Common myeloid progenitor, CD34-positive (primary cell): ENCODE results near the gene TMEM175.
"Not testable (repeated sequence)": the region's sequence is repeated elsewhere in the genome, so short reads cannot be mapped to it uniquely, and the experiment has no call there.

ENCODE experiments used
- CTCF ChIA-PET: fragments of 350-600 bp; sonication (Branson Sonifier 250); formaldehyde crosslinking; loops from one replicate; lab custom pipeline; 2021; ENCODE audit warnings: antibody characterized with exemption; lab: Charles Lee
- POLR2A ChIA-PET: fragments of 350-600 bp; sonication (Branson Sonifier 250); formaldehyde crosslinking; loops from one replicate; lab custom pipeline; 2021; ENCODE audit warnings: antibody characterized with exemption; lab: Charles Lee
- DNase-seq, 3 donors: peaks; one replicate each; pipeline versions ENCODE4 v3.0.0 to v3.0.0-alpha.2; 2013
- H3K27ac ChIP-seq, 2 experiments: 1 replicate in 1 of 2; 2 replicates in 1 of 2; pipeline ENCODE4 v1.7.0; 2013; ENCODE audit warnings: inconsistent platforms in 2 of 2, low read length in 2 of 2, mild to moderate bottlenecking in 2 of 2, low read depth in 1 of 2, moderate library complexity in 1 of 2; ENCODE audit not compliant: severe bottlenecking in 2 of 2, insufficient read depth in 1 of 2, poor library complexity in 1 of 2
- H3K27me3 ChIP-seq, 5 experiments: replicated peaks in 2 of 5; 1 replicate in 3 of 5; 2 replicates in 2 of 5; pipeline versions ENCODE4 v1.6.1 to v1.7.0; 2013; ENCODE audit warnings: low read length in 4 of 5, mild to moderate bottlenecking in 2 of 5, moderate library complexity in 2 of 5, inconsistent platforms in 1 of 5; ENCODE audit not compliant: insufficient read depth in 5 of 5, control insufficient read depth in 4 of 5
- H3K36me3 ChIP-seq, 4 experiments: 1 replicate in 2 of 4; 2 replicates in 2 of 4; pipeline versions ENCODE4 v1.6.1 to v1.7.0; 2013; ENCODE audit warnings: low read length in 3 of 4, control low read depth in 1 of 4, mild to moderate bottlenecking in 1 of 4; ENCODE audit not compliant: control insufficient read depth in 4 of 4, insufficient read depth in 4 of 4
- H3K4me1 ChIP-seq, 4 experiments: 1 replicate in 3 of 4; 2 replicates in 1 of 4; pipeline versions ENCODE4 v1.6.1 to v1.7.1; 2013; ENCODE audit warnings: low read length in 3 of 4, mild to moderate bottlenecking in 3 of 4, control low read depth in 1 of 4, inconsistent platforms in 1 of 4, moderate library complexity in 1 of 4; ENCODE audit not compliant: control insufficient read depth in 4 of 4, insufficient read depth in 4 of 4; ENCODE audit errors: control extremely low read depth in 1 of 4
- H3K4me3 ChIP-seq, 7 experiments: 1 replicate in 4 of 7; 2 replicates in 3 of 7; pipeline versions ENCODE4 v1.5.1 to v1.7.0; 2013; ENCODE audit warnings: mild to moderate bottlenecking in 7 of 7, low read length in 6 of 7, moderate library complexity in 6 of 7, inconsistent platforms in 2 of 7, low read depth in 2 of 7, control low read depth in 1 of 7; ENCODE audit not compliant: insufficient read depth in 4 of 7, control insufficient read depth in 1 of 7; ENCODE audit errors: extremely low read depth in 1 of 7
- H3K9me3 ChIP-seq, 5 experiments: 1 replicate in 4 of 5; 2 replicates in 1 of 5; pipeline versions ENCODE4 v1.6.1 to v1.7.1; 2013; ENCODE audit warnings: low read length in 4 of 5, mild to moderate bottlenecking in 2 of 5, inconsistent platforms in 1 of 5, low read depth in 1 of 5, moderate library complexity in 1 of 5; ENCODE audit not compliant: control insufficient read depth in 4 of 5, insufficient read depth in 2 of 5; ENCODE audit errors: control extremely low read depth in 1 of 5
- WGBS: methylation state at CpG from one replicate; pipeline ENCODE4 v1.1.5; 2013; ENCODE audit not compliant: insufficient coverage; 5-methylcytosine and 5-hydroxymethylcytosine counted together

Gene TMEM175

DNA sequence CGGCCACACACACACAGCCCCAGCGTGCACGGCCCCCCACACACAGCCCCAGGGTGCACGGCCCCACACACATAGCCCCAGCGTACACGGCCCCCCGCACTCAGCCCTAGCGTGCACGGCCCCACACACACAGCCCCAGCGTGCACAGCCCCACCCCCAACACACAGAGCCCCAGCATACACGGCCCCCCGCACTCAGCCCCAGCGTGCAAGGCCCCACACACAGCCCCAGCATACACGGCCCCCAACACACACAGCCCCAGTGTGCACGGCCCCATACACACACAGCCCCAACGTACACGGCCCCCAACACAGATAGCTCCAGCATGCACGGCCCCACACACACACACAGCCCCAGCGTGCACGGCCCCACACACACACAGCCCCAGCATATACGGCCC lies 17.7 kb upstream of the TMEM175 start:
- CTCF ChIA-PET, result no interaction called here
- WGBS, result 92% methylated on average over 6 of the region's 21 CpGs

DNA sequence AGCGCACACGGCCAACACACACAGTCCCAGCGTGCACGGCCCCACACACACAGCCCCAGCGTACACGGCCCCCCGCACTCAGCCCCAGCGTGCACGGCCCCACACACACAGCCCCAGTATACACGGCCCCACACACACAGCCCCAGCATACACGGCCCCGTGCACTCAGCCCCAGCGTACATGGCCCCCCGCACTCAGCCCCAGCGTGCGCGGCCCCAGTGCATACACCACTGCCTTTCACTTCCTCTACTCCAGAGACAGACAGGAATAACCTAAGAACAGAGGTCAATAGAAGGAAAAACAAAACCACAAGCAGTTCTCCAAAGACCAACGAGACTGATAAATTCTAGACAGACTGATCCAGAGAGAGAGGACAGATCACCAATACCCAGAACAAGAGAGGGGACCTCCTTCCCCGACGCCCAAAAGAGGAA lies 17.2 kb upstream of the TMEM175 start:
- Histone ChIP-seq H3K9me3 (peaks cover 0 to 3% (median 0%) of the 10 kb centered on the region in 5 experiments), H3K27me3 (no peaks in the 10 kb centered on the region), H3K27ac (peak overlapping the region in 1 of 2 experiments; percentile 54), H3K36me3 (peaks cover 7 to 33% (median 23%) of the 10 kb centered on the region in 4 experiments), H3K4me3 (peak overlapping the region in 6 of 7 experiments; percentile 12 to 76 (median 56)), H3K4me1 (peaks cover 12 to 25% (median 17%) of the 10 kb centered on the region in 4 experiments)
- CTCF ChIA-PET, result no interaction called here
- 7% methylated on average over 11 of the region's 20 CpGs for WGBS
- POLR2A ChIA-PET, result no interaction called here
- DNase-seq, result peak in 1 of 3 donors; percentile 41

More for the DNA sequence above, 17.7 kb upstream of the TMEM175 start:
- H3K27ac ChIP-seq, result no peak overlapping the region
- H3K4me1 ChIP-seq, result peaks cover 12 to 25% (median 17%) of the 10 kb centered on the region in 4 experiments
- H3K9me3 ChIP-seq, result peaks cover 0 to 3% (median 0%) of the 10 kb centered on the region in 5 experiments
- peak overlapping the region in 3 of 7 experiments; percentile 47 to 72 (median 56) for H3K4me3 ChIP-seq
- no peak for DNase-seq
- H3K36me3 ChIP-seq, result peaks cover 7 to 38% (median 25%) of the 10 kb centered on the region in 4 experiments
- POLR2A ChIA-PET, result no interaction called here
- no peaks in the 10 kb centered on the region for H3K27me3 ChIP-seq

- Histone ChIP-seq H3K9me3 (peaks cover 0 to 3% (median 0%) of the 10 kb centered on the region in 5 experiments), H3K4me3 (peak overlapping the region in 6 of 7 experiments; percentile 12 to 76 (median 56)), H3K27me3 (no peaks in the 10 kb centered on the region), H3K36me3 (peaks cover 7 to 28% (median 21%) of the 10 kb centered on the region in 4 experiments), H3K4me1 (peaks cover 12 to 25% (median 17%) of the 10 kb centered on the region in 4 experiments), H3K27ac (peak overlapping the region in 1 of 2 experiments; percentile 54)
- peak in 2 of 3 donors; percentile 67 to 69 for DNase-seq
- CTCF ChIA-PET, result no interaction called here
- POLR2A ChIA-PET, result no interaction called here
- WGBS, result 0% methylated on average over 3 of the region's 8 CpGs
Measured at GRCh38 chr4:915595-915994, 16.7 kb upstream of the TMEM175 start.

GRCh38 chr4:917466-917865 lies 14.8 kb upstream of the TMEM175 start:
- ChIA-PET POLR2A (no interaction called here), CTCF (interaction anchor here (1.2 kb wide), 1 partner anchor 16 kb away, joined by 3 read pairs; no protein-coding TSS in a partner anchor)
- Histone ChIP-seq H3K4me1 (peaks cover 19 to 33% (median 26%) of the 10 kb centered on the region in 4 experiments), H3K27ac (no peak overlapping the region), H3K36me3 (peaks cover 0 to 9% (median 6%) of the 10 kb centered on the region in 4 experiments), H3K27me3 (no peaks in the 10 kb centered on the region), H3K4me3 (no peak overlapping the region), H3K9me3 (peaks cover 0 to 3% (median 0%) of the 10 kb centered on the region in 5 experiments)
- WGBS, result no CpG with 5 or more reads among the region's 7 CpGs
- no peak for DNase-seq

- ChIA-PET CTCF (interaction anchor here (0.7 to 1.2 kb wide), 4 partner anchors 16 to 69 kb away, joined by 3 to 4 read pairs (median 3); partner anchors contain the start of gene IDUA), POLR2A (no interaction called here)
- H3K4me1 ChIP-seq, result peaks cover 22 to 39% (median 31%) of the 10 kb centered on the region in 4 experiments
- DNase-seq, result no peak
- H3K4me3 ChIP-seq, result no peak overlapping the region
- H3K27me3 ChIP-seq, result no peaks in the 10 kb centered on the region
- H3K36me3 ChIP-seq, result peaks cover 0 to 4% (median 3%) of the 10 kb centered on the region in 4 experiments
- H3K9me3 ChIP-seq, result peaks cover 0 to 3% (median 0%) of the 10 kb centered on the region in 5 experiments
- no peak overlapping the region for H3K27ac ChIP-seq
- 86% methylated on average over 1 of the region's 2 CpGs for WGBS
Measured at GRCh38 chr4:917992-918391, 14.3 kb upstream of the TMEM175 start.

- CTCF ChIA-PET, result interaction anchor here (0.7 to 1.2 kb wide), 3 partner anchors 15 to 69 kb away, joined by 3 to 4 read pairs (median 3); partner anchors contain the start of gene IDUA
- H3K9me3 ChIP-seq, POLR2A ChIA-PET, DNase-seq, H3K4me3 ChIP-seq, H3K27me3 ChIP-seq, H3K27ac ChIP-seq, H3K36me3 ChIP-seq: not testable (repeated sequence)
- H3K4me1 ChIP-seq, result peaks cover 22 to 43% (median 34%) of the 10 kb centered on the region in 4 experiments
- WGBS, result 100% methylated on average over 4 of the region's 6 CpGs
Measured at GRCh38 chr4:918591-918990, 13.7 kb upstream of the TMEM175 start.

GRCh38 chr4:919004-919680 lies 13.1 kb upstream of the TMEM175 start:
- H3K9me3 ChIP-seq, CTCF ChIA-PET, H3K36me3 ChIP-seq, H3K4me3 ChIP-seq, H3K27me3 ChIP-seq, H3K27ac ChIP-seq, POLR2A ChIA-PET, DNase-seq: not testable (repeated sequence)
- H3K4me1 ChIP-seq, result peaks cover 24 to 42% (median 35%) of the 10 kb centered on the region in 4 experiments
- 96% methylated on average over 14 of the region's 15 CpGs for WGBS
